GM19397 (cell line): ENCODE measurements around the gene BPIFA1.

Source experiments
- ATAC-seq: cut with Tn5 transposase; IDR thresholded peaks from one replicate; pipeline ENCODE4 v1.9.1; 2021; ENCODE audit warnings: mild to moderate bottlenecking, moderate library complexity; ENCODE audit not compliant: unreplicated experiment

Gene BPIFA1

DNA sequence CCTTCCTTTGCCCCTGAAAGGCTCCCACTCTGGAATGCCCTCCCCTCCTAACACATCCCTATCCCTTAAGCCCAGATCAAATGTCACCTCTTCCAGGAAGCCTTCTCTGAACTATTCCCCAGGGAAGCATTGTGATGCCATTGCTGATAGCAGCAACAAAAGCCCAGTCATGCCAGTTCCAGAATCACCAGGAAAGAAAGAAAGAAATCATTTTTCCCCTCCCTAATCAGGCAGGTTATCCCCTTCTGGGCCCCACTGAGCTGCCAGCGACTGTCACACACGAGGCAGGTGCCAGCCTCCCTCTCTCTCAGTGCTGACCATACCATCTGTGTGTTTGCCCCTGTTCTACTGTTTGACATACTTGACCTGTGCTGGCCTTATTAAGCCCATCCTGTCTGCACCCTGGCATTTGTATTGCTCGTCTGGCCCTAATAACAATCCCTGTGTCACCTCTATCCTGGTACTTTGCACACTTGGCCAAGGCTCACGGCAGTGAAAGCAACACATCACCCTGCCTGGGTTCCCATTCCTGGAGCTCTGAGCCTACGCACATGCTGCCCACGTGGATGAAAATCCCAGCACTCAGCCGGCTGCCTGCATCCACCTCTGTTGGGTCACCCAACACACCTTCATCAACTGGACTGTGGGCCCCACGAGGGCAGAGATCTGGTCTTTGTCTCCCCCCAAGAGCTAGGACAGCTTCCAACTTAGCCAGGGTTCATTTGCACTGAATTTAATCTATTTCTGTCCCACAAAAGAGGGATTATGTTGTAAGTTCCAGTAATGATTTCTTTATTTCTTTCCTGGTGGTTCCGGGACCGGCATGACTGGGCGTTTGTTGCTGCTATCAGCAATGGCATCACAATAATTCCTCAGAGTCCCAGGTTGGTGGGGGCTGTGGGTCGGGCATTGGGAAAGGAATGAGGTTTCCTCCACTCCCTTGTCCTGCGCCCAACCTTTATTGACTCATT lies 42.0 kb downstream of the BPIFA1 start:
- no peak for ATAC-seq

DNA sequence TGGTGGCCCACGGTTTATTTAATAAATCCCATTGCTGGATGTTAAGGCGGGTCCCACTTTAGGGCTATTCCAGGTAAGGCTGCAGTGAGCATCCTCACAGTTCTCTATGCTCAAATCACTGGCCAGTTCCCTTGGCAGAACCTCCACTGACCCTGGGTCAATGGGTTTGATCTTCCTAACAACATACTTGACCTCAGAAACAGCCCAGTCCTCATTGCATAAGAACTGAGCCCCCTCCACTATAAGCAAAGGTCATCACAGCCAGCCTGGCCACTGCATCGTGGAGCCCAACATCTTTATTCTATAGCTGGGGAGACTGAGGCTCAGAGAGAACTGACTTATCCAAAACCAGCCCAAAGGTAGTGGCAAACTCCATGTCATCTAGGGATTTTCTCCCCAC lies 42.9 kb downstream of the BPIFA1 start:
- no peak for ATAC-seq

DNA sequence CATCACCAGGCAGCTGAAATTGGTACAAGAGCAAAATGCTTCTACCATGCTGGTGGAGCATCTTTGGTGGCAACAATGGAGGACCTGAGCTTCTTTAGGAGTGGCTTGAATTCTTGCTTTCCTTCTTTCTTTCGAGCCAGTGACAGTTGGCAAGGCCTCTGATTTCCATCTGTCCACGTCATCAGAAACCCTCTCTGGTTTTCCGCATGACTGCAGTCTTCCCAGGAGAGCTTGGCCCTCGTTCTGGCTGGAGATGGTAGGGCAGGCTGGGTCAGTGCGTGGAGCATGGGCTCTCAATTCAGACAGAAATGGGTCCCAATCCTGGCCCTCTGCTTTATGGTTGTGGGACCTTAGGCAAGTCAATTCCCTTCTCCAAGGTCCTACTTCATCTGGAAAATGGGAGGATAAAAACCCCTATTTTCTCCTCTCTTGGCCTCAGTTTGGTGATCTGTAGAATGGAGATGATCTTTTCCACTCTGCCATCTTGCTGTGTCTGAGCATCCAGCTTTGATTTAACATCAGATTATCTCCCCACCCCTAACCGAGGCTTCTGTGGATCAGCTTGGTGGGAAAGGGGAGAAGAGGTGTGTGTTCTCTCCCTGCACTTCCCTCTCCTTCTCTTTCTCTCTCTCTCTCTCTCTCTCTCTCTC lies 43.6 kb downstream of the BPIFA1 start:
- no peak for ATAC-seq

DNA sequence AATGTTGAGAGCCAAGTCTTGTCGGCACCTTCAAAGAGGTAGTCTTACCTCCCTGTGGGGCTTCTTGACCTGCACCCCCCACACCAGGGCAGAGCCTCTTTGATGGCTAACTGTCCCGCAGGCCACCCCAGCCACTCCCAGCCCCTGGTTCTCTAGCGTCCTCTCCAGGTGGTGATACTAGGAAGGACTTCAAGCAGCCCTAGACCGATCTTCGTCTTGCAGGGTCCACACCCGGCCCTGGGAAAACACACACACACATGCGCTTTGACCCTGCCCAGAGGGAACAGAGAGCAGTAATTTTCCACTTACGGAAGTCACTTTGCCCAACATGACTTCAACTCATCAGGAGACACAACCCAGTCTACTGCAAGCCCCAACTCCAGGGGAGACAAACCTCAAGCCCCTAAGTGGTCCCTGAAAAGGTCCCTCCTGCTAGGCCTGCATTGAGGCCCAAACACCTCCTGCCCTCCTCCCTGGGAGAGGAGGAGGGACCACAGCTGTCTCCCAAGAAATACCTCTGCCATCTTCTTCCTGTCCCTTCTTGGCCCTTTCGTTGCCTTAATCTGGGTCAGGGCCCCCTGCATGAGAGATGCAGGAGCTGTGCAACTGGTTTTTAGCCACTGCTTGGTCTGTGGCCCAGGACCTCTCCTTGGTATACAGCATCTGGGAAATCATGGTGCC lies 44.3 kb downstream of the BPIFA1 start:
- ATAC-seq, result no peak

DNA sequence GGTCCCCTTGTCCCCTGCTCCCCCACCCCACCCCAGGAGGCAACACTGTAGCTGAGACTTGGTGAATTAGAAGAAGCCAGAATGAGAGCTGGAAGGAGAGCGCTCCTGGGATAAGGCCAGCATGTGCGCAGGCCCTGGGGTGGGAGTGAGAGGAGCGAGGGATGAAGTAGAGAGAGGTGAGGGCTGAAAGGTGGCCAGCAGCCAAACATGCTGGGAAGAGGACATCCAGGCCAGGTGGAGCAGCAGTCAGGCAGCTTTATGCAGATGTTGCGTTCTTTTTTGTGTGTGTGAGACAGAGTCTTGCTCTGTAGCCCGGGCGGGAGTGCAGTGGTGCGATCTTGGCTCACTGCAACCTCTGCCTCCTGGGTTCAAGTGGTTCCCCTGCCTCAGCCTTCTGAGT lies 45.0 kb downstream of the BPIFA1 start:
- ATAC-seq, result no peak

DNA sequence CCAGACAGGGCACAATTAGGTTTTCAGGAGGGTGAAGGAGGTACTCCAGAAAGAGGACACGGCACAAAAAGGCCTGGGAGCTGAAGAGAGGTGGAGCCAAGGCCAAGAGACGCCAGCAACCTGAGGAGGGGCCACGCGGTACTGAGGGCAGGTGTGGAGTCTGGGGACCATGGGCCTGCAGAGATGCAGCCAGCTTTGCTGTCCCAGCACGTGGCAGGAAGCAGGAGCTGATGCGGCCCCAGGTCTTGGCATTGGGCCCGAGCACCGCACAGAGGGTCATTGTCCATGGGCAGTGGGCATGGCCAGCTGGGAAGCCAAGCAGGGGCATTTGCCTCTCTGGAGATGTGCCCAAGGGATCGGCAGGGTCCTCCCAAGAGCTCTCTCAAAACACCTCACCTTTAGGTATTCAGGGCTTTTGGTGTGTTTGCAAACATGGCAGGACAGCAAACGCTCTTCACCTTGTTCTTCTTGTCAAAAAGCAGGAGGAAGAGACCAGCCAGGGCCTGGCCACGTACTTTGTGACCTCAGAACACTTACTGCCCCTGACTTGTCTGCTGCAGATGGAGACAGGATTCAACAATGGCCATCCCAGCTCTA lies 45.9 kb downstream of the BPIFA1 start:
- no peak for ATAC-seq

DNA sequence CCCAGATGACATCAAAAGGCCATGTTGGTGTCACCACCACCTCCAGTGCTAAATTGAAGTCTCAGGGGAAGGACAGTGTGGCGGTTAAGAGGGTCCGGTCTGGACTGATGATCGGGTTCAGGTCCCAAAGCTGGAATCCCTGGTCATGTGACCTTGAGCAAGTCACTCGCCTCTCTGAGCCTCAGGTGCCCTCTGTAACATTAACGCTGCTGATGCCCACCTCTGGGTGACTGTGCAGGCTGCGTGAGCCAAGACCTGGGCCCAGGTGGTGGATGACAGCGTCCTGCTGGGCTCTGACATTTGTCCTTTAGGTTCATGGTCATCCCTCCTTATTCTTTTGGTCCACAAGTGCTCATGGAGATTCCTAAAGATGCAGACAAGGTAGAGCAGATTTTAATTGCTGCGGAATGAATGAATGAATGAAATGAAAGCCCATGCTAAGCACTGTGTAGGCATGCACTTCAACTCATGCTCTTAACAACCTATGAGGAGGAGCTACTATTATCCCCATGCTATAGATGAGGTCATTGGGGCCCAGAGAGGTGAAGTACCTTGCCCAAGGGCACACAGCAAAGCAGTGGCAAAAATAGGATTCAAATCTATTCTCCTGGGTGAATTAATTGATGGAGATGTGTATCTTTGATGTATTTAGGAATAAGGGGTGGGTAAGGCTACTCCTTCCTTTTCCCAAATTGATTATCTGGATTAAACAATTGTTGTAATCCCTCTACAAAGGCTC lies 46.6 kb downstream of the BPIFA1 start:
- ATAC-seq, result no peak

DNA sequence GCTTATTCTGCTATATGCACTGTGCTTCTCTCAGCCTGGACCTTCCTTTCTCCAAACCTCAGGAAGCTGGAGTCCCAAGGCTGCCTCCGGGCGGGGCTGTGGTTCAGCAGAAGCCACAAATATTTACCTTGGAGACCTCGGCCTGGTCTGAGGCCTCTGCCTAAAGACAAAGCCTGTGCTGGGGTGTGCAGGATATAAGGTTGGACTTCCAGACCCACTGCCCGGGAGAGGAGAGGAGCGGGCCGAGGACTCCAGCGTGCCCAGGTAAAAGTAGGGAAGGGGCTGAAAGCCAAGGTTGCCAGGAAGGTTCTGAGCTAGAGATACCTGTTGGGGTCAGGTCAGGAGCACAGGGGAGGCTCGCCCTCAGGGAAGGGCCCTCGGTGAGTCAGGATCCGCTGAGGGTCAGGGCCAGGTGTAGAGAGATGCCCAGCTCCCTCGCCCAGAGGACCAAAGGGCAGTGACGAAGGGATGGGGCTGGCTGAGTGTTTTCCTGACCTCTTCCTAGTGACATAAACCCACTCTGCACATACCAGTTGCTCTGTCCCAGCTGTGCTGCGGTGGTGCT lies 47.3 kb downstream of the BPIFA1 start, which contains the start of gene BPIFB1:
BPIFB1 (plus strand) TSS at position 224 of the 565 bp plus-strand sequence. CDS start 2,860 bp downstream, outside the sequence.
- ATAC-seq, result no peak

DNA sequence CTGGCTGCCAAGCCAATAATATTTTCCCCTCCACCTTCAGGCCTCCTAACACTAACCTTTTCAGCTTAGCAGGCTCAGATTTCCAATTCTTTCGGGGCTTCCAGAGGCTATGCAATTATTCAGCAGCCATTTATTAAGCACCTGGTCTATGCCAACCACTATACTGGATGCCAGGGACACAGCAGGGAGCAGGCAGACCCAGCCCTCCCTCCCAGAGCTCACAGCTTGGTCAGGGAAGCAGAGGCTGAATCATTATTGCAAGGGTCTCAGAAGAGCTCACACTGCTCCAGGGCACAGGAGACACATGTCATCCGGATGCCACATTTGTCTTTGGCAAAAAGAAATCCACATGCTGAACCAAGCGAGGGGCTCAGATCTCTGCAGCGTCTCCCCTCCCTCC lies 48.5 kb downstream of the BPIFA1 start:
- ATAC-seq, result no peak

DNA sequence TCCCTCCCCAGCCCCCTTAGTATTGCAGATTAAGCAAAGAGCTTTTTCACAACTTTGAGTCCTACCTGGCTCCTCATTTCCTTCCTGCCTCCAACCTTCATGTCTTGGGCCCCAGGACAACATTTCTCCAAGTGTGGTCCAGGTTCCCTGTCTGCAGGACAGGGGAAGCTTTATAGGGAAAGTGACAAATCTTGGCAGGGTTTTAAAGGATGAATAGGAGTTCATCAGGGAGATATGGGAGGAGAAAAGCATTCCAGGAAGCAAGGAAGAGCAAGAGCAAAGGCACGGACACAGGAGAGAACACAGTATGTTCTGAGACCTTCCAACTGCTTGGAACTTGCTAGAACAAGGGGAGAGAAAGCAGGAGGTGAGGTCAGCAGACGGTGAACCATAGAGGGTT lies 49.1 kb downstream of the BPIFA1 start:
- no peak for ATAC-seq

DNA sequence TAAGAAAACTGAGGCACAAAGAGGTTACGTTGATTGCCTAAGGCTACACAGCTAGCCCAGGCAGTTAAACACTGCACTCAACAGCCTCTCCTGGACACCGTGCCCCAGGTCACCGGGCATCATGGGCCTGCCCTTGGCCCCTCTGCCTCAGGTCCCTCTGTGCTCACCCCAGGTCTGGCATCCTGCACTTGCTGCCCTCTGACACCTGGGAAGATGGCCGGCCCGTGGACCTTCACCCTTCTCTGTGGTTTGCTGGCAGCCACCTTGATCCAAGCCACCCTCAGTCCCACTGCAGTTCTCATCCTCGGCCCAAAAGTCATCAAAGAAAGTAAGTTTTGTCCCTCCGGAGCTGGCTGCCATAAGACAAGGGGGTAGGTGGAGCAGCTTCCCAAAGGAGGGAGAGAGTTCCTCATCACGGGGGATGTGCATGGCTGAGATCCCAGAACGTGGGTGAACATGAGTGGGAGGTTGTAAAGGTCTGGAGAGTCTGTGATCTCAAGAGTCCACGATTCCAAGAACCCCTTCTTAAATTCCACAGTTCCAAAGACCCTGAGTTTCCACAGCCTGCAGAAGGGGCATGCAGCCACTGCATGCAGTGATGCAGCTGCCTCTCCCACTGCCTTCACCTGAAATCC lies 50.2 kb downstream of the BPIFA1 start:
- no peak for ATAC-seq

DNA sequence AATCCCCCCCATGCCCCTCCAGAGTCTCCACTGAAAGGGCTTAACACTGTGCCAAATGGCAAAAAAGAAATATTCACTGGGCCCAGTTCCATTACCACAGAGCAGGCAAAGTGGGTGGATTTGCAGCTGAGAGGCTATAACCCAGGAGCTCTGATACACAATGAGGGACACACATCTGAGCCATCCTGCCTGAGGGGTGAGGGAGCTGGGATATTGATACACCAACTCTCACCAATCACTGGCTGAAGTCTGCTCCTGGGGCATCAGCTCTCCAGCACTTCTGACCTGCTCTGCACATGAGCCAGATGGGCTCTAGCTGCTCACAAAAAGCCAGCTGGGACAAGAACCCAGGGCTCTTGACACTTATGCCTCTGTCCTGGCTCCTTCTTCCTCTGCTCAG lies 52.1 kb downstream of the BPIFA1 start:
- no peak for ATAC-seq

DNA sequence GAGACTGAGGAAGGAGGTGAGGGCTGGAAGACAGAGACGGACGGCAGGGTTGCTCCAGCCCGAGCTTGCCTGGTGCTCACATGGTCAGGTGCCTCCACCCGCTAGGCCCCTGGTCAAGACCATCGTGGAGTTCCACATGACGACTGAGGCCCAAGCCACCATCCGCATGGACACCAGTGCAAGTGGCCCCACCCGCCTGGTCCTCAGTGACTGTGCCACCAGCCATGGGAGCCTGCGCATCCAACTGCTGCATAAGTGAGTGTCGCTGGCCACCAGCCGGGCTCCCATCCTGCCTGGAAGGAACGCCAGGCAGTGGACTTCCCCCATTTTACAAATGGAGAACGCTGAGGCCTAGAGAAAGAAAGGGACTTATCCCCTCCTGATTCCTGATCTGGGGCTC lies 55.1 kb downstream of the BPIFA1 start:
- no peak for ATAC-seq

DNA sequence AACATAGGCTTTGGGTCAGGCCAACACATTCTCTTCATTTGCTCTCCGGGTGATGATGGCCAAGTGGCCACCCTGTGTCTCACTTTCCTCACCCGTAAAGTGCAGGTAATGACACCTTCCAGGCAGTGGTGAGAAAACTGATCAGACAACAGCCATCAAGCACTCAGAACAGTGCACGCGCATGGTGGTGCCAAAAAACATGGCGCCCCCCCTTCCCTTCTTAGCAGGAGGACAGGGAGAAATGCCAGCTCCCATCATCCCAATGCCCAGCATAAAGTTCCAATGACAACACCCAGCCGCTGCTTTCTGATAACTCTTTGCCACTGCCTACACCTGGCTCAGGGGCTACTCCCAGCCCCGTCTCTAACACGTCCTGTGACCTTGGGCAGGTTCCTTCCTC lies 55.6 kb downstream of the BPIFA1 start:
- ATAC-seq, result no peak

DNA sequence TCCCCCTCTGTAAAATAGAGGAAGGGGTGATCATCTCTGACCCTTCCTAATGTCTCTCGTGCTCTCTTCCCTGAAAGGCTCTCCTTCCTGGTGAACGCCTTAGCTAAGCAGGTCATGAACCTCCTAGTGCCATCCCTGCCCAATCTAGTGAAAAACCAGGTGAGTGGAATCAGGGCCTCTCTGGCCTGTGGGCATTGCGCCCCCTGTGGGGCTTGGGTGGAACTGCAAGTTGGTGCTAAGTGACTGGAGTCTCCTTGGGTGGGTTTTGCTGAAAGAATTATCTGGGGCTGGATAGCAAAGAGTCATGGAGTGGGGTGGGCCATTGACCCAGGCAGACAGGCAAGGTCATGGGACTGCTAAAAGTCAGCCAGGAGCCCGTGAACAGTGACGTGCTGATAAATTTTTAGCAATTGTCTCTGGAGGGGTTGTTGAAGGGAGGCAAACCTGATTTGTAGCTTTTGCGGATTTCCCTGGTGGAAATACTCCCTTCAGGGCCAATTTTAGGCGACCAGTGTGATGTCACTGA lies 56.1 kb downstream of the BPIFA1 start:
- no peak for ATAC-seq
